ENCODE measurements around the gene FGD5.

Gene FGD5

GRCh38 chr3:14797731-14798130 is 21.0 kb upstream of the FGD5 start:
- TF ChIP-seq CTCF (IDR thresholded peaks at IDR 0.05; ENCODE audit: low read length) (no peak), EZH2 (IDR thresholded peaks at IDR 0.05; ENCODE audit: borderline replicate concordance, low read length) (no peak)
- H3K4me3 ChIP-seq (ENCODE audit: low read depth, low read length, poor library complexity, severe bottlenecking) = no peak overlapping the region
- H3K27me3 ChIP-seq (ENCODE audit: insufficient read depth, low read length) = 0 out of 2 replicates have a peak, but pooled peaks cover 5% of the 10 kb centered on the region

DNA sequence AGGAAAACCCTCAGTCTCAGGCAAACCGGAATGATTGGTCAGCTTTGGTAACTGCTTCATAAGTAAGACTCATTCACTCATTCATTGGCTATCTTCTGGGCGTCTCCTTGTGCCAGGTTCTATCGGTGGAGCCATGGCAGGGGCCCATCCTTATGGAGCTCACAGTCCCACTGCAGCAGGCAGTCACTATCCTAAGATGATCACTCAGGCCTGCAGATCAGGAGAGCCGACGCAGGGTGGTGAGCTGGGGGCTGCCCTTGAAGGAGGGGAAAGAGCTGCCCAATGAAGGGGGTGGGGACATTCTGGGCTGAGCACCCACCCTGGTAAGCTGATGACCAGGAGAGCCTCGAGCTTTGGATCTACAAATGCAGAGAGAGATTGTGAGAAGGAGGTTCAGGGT is 20.5 kb upstream of the FGD5 start:
- no peaks in the 10 kb centered on the region for H3F3A ChIP-seq (ENCODE audit: insufficient read depth, low read length)
- H3K9me3 ChIP-seq (ENCODE audit: low read length) = no peaks in the 10 kb centered on the region
- TF ChIP-seq CTCF (IDR thresholded peaks at IDR 0.05; ENCODE audit: low read length) = no peak
- TF ChIP-seq EZH2 (IDR thresholded peaks at IDR 0.05; ENCODE audit: borderline replicate concordance, low read length) = no peak
- H3K4me2 ChIP-seq (ENCODE audit: low read length) = no peak overlapping the region
- no peak overlapping the region for H3K4me3 ChIP-seq (ENCODE audit: low read depth, low read length, poor library complexity, severe bottlenecking)
- H3K36me3 ChIP-seq (ENCODE audit: insufficient read depth, low read length) = no peaks in the 10 kb centered on the region
- H3K9ac ChIP-seq (ENCODE audit: low read length) = no peak overlapping the region
- no peaks in the 10 kb centered on the region for H3K9me2 ChIP-seq (ENCODE audit: low read depth, low read length)
- no peak overlapping the region for H2AFZ ChIP-seq (ENCODE audit: low read length)
- no peak overlapping the region for H3K27ac ChIP-seq (ENCODE audit: low read depth, low read length, poor library complexity, severe bottlenecking)
- H3K79me2 ChIP-seq (ENCODE audit: insufficient read depth, low read length) = no peaks in the 10 kb centered on the region
- 0 out of 2 replicates have a peak, but pooled peaks cover 5% of the 10 kb centered on the region for H3K27me3 ChIP-seq (ENCODE audit: insufficient read depth, low read length)
- no peaks in the 10 kb centered on the region for H4K20me1 ChIP-seq (ENCODE audit: insufficient read depth, low read length)
- peaks cover 3% of the 10 kb centered on the region for H3K4me1 ChIP-seq (ENCODE audit: insufficient read depth, low read length, severe bottlenecking)

More at GRCh38 chr3:14797731-14798130, 21.0 kb upstream of the FGD5 start:
- no peak overlapping the region for H3K4me2 ChIP-seq (ENCODE audit: low read length)
- no peak overlapping the region for H3K27ac ChIP-seq (ENCODE audit: low read depth, low read length, poor library complexity, severe bottlenecking)
- H3K36me3 ChIP-seq (ENCODE audit: insufficient read depth, low read length) = no peaks in the 10 kb centered on the region
- no peak overlapping the region for H3K9ac ChIP-seq (ENCODE audit: low read length)
- no peaks in the 10 kb centered on the region for H3K9me3 ChIP-seq (ENCODE audit: low read length)
- H3K4me1 ChIP-seq (ENCODE audit: insufficient read depth, low read length, severe bottlenecking) = peaks cover 4% of the 10 kb centered on the region
- no peaks in the 10 kb centered on the region for H3K9me2 ChIP-seq (ENCODE audit: low read depth, low read length)
- H3F3A ChIP-seq (ENCODE audit: insufficient read depth, low read length) = no peaks in the 10 kb centered on the region
- no peaks in the 10 kb centered on the region for H3K79me2 ChIP-seq (ENCODE audit: insufficient read depth, low read length)
- H4K20me1 ChIP-seq (ENCODE audit: insufficient read depth, low read length) = no peaks in the 10 kb centered on the region
- no peak overlapping the region for H2AFZ ChIP-seq (ENCODE audit: low read length)

GRCh38 chr3:14799146-14799545 is 19.6 kb upstream of the FGD5 start:
- TF ChIP-seq EZH2 (IDR thresholded peaks at IDR 0.05; ENCODE audit: borderline replicate concordance, low read length) = no peak
- no peak for TF ChIP-seq CTCF (IDR thresholded peaks at IDR 0.05; ENCODE audit: low read length)
- Histone ChIP-seq H2AFZ (ENCODE audit: low read length) (no peak overlapping the region), H3K36me3 (ENCODE audit: insufficient read depth, low read length) (no peaks in the 10 kb centered on the region), H3K4me1 (ENCODE audit: insufficient read depth, low read length, severe bottlenecking) (no peaks in the 10 kb centered on the region), H3K9ac (ENCODE audit: low read length) (no peak overlapping the region), H3K9me3 (ENCODE audit: low read length) (no peaks in the 10 kb centered on the region), H3K4me2 (ENCODE audit: low read length) (no peak overlapping the region), H3K27ac (ENCODE audit: low read depth, low read length, poor library complexity, severe bottlenecking) (no peak overlapping the region), H3K9me2 (ENCODE audit: low read depth, low read length) (no peaks in the 10 kb centered on the region), H3K79me2 (ENCODE audit: insufficient read depth, low read length) (no peaks in the 10 kb centered on the region), H4K20me1 (ENCODE audit: insufficient read depth, low read length) (no peaks in the 10 kb centered on the region), H3F3A (ENCODE audit: insufficient read depth, low read length) (no peaks in the 10 kb centered on the region), H3K4me3 (ENCODE audit: low read depth, low read length, poor library complexity, severe bottlenecking) (no peak overlapping the region), H3K27me3 (ENCODE audit: insufficient read depth, low read length) (0 out of 2 replicates have a peak, but pooled peaks cover 5% of the 10 kb centered on the region)
